LNCaP clone FGC (cell line): ENCODE measurements around the gene LIN9.
"Not testable (repeated sequence)": the region's sequence is repeated elsewhere in the genome, so short reads cannot be mapped to it uniquely, and the experiment has no call there.

Experiments used
- DNase-seq: peaks from one replicate; pipeline ENCODE4 v3.0.0-alpha.2; 2011; ENCODE audit warnings: low read depth
- H3K4me3 ChIP-seq: 2 replicates; pipeline ENCODE4 v1.5.1; 2011; ENCODE audit warnings: mild to moderate bottlenecking, low read depth, low read length, control low read depth
- CTCF ChIP-seq: IDR thresholded peaks from 2 replicates; pipeline ENCODE4 v1.5.1; 2012; ENCODE audit warnings: mild to moderate bottlenecking; ENCODE audit not compliant: control insufficient read depth, insufficient read depth; ENCODE audit errors: extremely low read depth

LIN9 gene

GRCh38 chr1:226350519-226350865 is 41.5 kb upstream of the LIN9 start:
- H3K4me3 ChIP-seq: no peak overlapping the region
- no peak for TF ChIP-seq CTCF
- no peak for DNase-seq

- TF ChIP-seq CTCF: no peak
- DNase-seq: no peak
- no peak overlapping the region for H3K4me3 ChIP-seq
Measured at GRCh38 chr1:226349801-226350518, 41.0 kb upstream of the LIN9 start.

GRCh38 chr1:226349081-226349480 is 40.1 kb upstream of the LIN9 start:
- DNase-seq: no peak
- no peak for TF ChIP-seq CTCF
- H3K4me3 ChIP-seq: no peak overlapping the region

GRCh38 chr1:226344441-226345259 is 35.7 kb upstream of the LIN9 start:
- no peak overlapping the region for H3K4me3 ChIP-seq
- no peak for TF ChIP-seq CTCF
- no peak for DNase-seq

GRCh38 chr1:226342656-226343055 is 33.7 kb upstream of the LIN9 start:
- H3K4me3 ChIP-seq: no peak overlapping the region
- no peak for TF ChIP-seq CTCF
- no peak for DNase-seq

GRCh38 chr1:226340111-226340510 is 31.1 kb upstream of the LIN9 start:
- DNase-seq: not testable (repeated sequence)

GRCh38 chr1:226337276-226337875 is 28.4 kb upstream of the LIN9 start:
- no peak for DNase-seq
- no peak for TF ChIP-seq CTCF
- H3K4me3 ChIP-seq: no peak overlapping the region

More at GRCh38 chr1:226340111-226340510, 31.1 kb upstream of the LIN9 start:
- H3K4me3 ChIP-seq: not testable (repeated sequence)
